HUES48 (cell line): ENCODE measurements around the gene SLC22A4.

ENCODE experiments used
- H3K27ac ChIP-seq: one replicate; pipeline ENCODE4 v1.7.0; 2013; ENCODE audit warnings: low read depth, low read length, inconsistent platforms
- H3K27me3 ChIP-seq: 2 replicates; pipeline ENCODE4 v1.6.1; 2013; ENCODE audit warnings: mild to moderate bottlenecking, low read length; ENCODE audit not compliant: control insufficient read depth, insufficient read depth
- H3K36me3 ChIP-seq: 2 replicates; pipeline ENCODE4 v1.6.1; 2013; ENCODE audit warnings: low read length; ENCODE audit not compliant: control insufficient read depth, insufficient read depth
- H3K4me1 ChIP-seq: 2 replicates; pipeline ENCODE4 v1.6.1; 2013; ENCODE audit warnings: mild to moderate bottlenecking, low read length; ENCODE audit not compliant: control insufficient read depth, insufficient read depth
- H3K4me3 ChIP-seq: 2 replicates; pipeline ENCODE4 v1.5.1; 2013; ENCODE audit warnings: mild to moderate bottlenecking, low read depth, low read length
- H3K9ac ChIP-seq: 2 replicates; pipeline ENCODE4 v1.6.1; 2013; ENCODE audit warnings: mild to moderate bottlenecking, low read depth, low read length, moderate library complexity
- H3K9me3 ChIP-seq: 2 replicates; pipeline ENCODE4 v1.6.1; 2013; ENCODE audit warnings: low read length; ENCODE audit not compliant: control insufficient read depth, insufficient read depth

Gene SLC22A4

DNA sequence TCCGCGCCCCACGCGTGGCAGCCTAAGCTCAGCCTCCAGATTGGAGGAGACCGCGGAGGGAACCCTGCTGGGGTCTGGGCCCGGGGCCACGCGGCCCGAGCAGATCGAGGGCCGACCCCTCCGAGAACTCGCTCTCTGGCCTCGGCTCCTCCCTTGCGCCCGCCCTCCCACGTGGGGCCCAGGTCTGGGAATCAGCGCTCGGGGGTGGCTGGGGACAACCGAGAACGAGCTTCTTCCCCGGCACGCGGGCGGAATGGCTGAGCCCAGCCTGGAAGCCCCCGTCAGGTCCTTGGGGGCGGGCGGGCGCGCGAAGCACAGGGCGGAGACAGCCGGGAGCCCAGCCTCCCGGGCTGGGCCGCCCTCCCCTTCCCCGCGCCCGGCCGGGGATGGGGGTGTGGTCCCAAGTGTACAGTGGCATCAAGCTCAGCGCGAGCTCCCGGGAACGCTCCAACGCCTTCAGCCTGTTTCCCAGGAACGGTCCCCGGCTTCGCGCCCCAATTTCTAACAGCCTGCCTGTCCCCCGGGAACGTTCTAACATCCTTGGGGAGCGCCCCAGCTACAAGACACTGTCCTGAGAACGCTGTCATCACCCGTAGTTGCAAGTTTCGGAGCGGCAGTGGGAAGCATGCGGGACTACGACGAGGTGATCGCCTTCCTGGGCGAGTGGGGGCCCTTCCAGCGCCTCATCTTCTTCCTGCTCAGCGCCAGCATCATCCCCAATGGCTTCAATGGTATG lies at the start of gene SLC22A4:
TSS of gene SLC22A4 (plus strand) at position 403 of the 736 bp plus-strand sequence. CDS start at position 626, 223 bp downstream.
- H3K9me3 ChIP-seq: no peaks in the 10 kb centered on the region
- H3K4me1 ChIP-seq: peaks cover 16% of the 10 kb centered on the region
- peak within 1 kb of the TSS; percentile 78 for H3K9ac ChIP-seq
- H3K27ac ChIP-seq: peak within 1 kb of the TSS; percentile 80
- H3K27me3 ChIP-seq: peaks cover 26% of the 10 kb centered on the region
- peak within 1 kb of the TSS; percentile 59 for H3K4me3 ChIP-seq
- H3K36me3 ChIP-seq: no peaks in the 10 kb centered on the region

DNA sequence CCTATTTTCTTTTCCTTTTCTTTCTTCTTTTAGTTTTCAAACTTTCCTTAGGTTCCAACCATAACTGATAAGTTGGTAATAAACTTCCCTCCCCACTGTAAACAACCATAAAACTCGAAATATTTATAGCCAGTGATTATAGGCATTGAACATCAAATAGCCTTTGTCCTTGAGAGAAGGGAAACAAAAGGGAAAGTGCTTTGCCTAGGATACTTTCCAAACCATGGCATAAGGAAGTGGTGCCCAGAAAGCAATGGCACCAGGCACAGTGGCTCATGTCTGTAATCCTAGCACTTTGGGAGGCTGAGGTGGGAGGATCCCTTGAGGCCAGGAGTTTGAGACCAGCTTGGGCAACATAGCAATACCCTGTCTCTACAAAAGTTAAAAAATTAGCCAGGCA lies 48.6 kb upstream of the SLC22A4 start:
- no peak overlapping the region for H3K4me3 ChIP-seq
- no peak overlapping the region for H3K27ac ChIP-seq
- no peaks in the 10 kb centered on the region for H3K27me3 ChIP-seq
- H3K36me3 ChIP-seq: no peaks in the 10 kb centered on the region
- no peak overlapping the region for H3K9ac ChIP-seq
- H3K9me3 ChIP-seq: no peaks in the 10 kb centered on the region
- H3K4me1 ChIP-seq: 0 out of 2 replicates have a peak, but pooled peaks cover under 1% of the 10 kb centered on the region

DNA sequence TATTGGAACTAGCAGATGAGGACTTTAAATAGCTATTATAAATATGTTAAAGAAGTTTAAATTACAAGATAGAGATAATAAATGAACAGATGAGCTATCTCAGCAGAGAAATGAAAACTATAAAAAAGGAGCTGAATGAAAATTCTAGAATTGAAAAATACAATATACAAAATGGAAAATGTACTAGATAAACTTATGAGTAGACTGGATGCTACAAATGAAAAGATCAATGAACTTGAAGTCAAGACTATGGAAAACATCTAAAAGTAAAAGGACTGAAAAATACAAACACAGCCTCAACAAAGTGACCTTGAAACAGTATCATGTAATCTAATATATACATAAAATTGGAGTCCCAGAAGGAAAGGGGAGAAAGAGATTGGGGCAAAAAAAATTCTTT lies 47.4 kb upstream of the SLC22A4 start:
- H3K27ac ChIP-seq: no peak overlapping the region
- no peaks in the 10 kb centered on the region for H3K36me3 ChIP-seq
- H3K9ac ChIP-seq: no peak overlapping the region
- peaks cover 5% of the 10 kb centered on the region; the same call in 1 of the 2 replicates for H3K4me1 ChIP-seq
- H3K27me3 ChIP-seq: no peaks in the 10 kb centered on the region
- no peak overlapping the region for H3K4me3 ChIP-seq
- H3K9me3 ChIP-seq: no peaks in the 10 kb centered on the region

DNA sequence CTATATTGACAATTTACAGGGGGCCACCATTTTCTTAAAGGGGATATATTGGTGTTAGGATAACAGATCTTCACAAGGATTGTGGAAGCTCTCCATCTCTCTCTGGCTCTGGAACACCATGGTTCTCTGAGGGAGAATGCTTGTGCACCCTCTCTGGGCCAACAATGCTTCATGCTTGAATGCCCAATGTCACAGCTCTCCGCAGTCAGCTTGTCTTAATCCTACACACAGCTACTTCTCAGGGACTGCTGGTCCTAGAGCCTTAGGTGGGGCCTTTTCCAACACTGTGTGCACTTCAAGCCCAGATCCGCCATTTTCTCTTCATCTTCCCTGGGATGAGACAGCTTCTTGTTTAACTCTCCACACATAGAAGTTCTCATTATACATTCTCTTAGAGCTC lies 43.6 kb upstream of the SLC22A4 start:
- no peaks in the 10 kb centered on the region for H3K9me3 ChIP-seq
- no peak overlapping the region for H3K27ac ChIP-seq
- H3K27me3 ChIP-seq: no peaks in the 10 kb centered on the region
- no peak overlapping the region for H3K4me3 ChIP-seq
- no peaks in the 10 kb centered on the region for H3K36me3 ChIP-seq
- H3K9ac ChIP-seq: no peak overlapping the region
- peaks cover 5% of the 10 kb centered on the region; the same call in 1 of the 2 replicates for H3K4me1 ChIP-seq

DNA sequence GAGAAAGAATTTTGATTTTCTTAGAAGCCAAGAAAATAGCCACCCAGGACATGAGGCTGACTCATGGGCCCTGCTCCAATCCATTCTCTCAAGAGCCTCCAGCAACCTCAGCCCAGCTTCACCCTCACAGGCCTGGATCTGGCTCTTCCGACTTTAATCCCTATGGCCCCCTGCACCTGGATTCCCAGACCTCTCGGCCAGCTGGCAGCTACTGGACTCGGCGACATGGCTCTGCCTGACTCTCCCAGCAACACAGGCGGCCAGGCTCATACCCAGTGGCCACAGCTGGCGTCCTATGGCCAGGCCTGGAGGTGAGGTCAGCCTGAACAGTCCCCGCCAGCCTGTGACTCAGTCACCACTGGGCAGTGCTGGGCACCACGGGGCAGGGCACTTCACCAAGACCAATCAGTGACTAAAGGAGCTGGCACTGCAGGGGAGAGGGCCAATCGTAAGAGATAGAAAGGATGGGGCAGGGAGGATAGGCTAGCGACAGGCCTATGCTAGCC lies 42.9 kb upstream of the SLC22A4 start:
- Histone ChIP-seq H3K27me3 (peaks cover 5% of the 10 kb centered on the region; the same call in 1 of the 2 replicates), H3K9ac (no peak overlapping the region), H3K27ac (no peak overlapping the region)

DNA sequence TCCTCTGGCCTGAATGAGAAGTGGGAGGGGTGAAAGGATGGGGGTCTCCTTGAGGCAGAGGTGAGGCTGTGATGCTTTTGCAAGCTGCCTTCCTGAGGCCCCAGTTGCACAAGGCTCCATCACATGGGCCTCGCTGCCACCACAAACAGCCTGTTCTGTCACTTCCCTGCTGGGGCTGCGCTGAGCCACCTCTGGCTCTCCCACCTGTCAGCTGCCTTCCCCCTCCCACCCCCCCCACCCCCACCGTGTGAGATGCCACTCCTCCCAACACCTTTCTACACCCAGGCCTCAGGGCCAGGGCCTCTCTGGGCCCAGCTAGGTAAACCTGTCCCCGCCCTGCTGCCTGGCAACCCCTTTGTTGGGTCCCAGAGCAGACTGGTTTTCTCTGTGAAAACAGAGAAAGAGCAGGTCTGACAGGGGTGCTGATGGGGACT lies 41.2 kb upstream of the SLC22A4 start:
- peaks cover 10% of the 10 kb centered on the region for H3K4me1 ChIP-seq
- no peak overlapping the region for H3K9ac ChIP-seq
- H3K36me3 ChIP-seq: no peaks in the 10 kb centered on the region
- H3K9me3 ChIP-seq: no peaks in the 10 kb centered on the region
- H3K27ac ChIP-seq: no peak overlapping the region
- peaks cover 18% of the 10 kb centered on the region for H3K27me3 ChIP-seq
- H3K4me3 ChIP-seq: no peak overlapping the region

More for the DNA sequence above, 42.9 kb upstream of the SLC22A4 start:
- Histone ChIP-seq H3K4me1 (peaks cover 5% of the 10 kb centered on the region; the same call in 1 of the 2 replicates), H3K36me3 (no peaks in the 10 kb centered on the region), H3K4me3 (no peak overlapping the region), H3K9me3 (no peaks in the 10 kb centered on the region)

DNA sequence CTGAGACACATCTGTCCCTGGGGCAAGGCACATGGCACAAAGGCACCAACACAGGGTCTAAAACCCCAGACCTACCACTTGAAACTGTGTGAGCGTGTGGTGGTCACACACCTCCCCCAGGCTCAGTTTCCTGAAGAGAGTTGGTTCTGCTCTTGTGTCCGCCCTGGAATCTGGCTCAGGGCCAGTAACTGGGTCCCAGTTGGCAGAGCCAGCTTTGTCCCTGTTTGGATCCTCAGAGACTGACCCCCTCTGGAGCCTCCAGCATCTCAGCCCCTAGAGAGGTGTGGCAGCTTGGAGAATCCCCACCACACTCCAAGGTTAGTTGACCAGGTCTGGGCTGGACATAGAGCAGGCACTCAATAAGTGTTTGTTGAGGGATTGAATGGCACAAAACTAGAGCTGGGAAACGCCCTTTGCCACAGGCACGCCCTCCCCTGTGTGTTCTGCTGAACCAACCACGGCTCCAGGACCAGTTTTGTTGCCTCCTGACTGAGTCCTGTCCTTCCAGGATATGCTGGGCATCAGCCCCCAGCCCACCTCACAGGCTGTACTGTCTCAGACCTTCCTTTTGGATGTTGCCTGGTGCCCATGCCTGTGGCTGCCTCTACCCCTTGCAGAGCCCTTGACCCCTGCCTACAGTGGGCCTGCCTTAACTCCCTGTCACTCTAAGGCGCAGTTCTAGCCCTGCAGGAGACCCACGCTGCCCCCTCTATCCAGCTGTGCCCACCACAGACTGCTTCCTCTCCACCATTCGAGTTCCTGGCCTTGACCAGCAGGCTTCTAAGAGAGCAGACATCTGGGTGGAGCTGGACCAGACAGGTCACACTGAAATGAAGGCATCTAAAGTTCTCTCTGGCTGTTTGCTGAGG lies 40.5 kb upstream of the SLC22A4 start:
- Histone ChIP-seq H3K9me3 (no peaks in the 10 kb centered on the region), H3K36me3 (no peaks in the 10 kb centered on the region), H3K27ac (no peak overlapping the region), H3K4me3 (no peak overlapping the region), H3K9ac (no peak overlapping the region), H3K27me3 (peaks cover 24% of the 10 kb centered on the region), H3K4me1 (peaks cover 16% of the 10 kb centered on the region)

DNA sequence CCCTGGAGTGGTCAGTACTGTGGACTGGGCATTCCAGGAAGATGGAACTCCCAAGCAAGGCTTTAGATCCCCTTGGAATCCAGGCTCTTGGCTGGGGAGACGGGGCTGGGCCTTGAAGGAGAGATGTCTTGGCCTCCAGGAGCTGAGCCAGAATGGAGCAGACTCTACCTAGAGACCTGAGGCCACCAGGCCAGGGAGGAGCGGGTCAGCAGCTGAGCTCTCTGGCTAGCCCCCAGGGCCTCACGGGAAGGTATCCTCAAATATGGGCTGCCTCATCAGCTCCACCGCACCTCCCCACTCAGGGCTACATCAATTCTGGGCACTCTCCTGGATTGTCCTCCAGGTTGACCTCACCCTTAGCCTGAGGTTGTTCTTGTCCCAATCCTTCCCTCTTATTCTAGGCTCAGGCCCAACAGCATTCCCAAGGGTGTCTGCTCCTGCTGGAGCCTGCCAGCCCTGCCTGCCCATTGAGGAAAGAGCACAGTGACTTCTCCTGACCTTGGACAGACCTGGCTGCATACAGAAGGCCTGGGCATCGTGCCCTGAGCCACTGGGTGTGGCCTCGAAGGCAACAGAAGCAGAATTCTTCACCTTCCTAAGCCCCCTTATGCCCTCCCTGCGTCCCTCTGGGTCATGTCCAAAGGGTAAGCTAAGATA lies 39.7 kb upstream of the SLC22A4 start:
- Histone ChIP-seq H3K9me3 (no peaks in the 10 kb centered on the region), H3K27me3 (peaks cover 24% of the 10 kb centered on the region), H3K4me1 (peaks cover 16% of the 10 kb centered on the region), H3K27ac (no peak overlapping the region), H3K36me3 (no peaks in the 10 kb centered on the region), H3K9ac (no peak overlapping the region), H3K4me3 (no peak overlapping the region)

DNA sequence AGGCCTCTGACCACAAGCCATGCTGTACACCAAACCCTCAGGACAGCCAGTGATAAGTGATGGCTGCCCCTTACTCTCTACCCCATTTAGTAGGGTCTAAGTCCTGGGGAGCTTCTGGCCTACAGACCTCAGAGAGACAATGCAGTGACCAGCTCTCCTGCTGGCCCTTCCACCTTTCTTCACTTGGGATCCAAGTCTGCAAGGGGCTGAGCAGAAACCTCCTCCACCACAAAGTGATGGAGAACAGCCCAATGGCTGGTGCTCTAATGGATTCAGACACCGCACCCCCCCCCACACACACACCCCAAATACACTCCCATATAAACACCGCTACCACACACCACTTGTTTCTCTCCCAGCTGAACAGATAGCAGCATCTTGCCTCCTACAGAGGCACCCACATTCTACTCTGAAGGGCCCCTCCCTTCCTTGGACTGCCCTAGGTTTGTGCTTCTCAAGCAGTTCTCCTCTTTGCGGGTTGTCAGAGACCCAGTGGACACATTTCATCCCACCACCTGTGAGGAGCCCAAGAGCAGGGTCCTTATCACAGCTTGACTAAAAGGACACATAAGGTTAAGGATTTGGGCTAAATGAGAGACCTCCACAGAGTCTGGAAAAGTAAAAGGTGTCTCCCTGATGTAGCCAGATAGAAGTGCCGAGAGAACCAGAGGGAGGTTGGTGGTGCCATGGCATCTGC lies 38.0 kb upstream of the SLC22A4 start:
- Histone ChIP-seq H3K36me3 (no peaks in the 10 kb centered on the region), H3K9me3 (no peaks in the 10 kb centered on the region), H3K4me3 (no peak overlapping the region), H3K27ac (no peak overlapping the region), H3K27me3 (peaks cover 24% of the 10 kb centered on the region), H3K4me1 (peaks cover 16% of the 10 kb centered on the region), H3K9ac (no peak overlapping the region)

DNA sequence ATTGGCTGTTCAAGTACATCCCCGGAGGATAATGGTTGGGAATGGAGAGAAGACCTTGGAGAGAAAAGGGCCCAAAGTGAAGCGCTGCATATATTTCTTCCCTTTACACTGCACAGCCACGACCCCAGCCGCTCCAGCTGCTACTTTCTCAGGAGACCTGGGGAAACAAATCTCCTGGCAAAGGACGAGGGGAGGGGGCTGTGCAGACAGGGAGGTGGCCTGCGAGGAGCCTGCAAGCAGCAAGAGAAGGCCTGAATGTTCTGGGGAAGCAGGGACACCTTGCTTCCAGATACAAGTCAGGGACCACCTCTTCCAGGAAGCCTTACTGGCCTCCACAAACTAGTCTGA lies 37.4 kb upstream of the SLC22A4 start:
- Histone ChIP-seq H3K27ac (no peak overlapping the region), H3K36me3 (no peaks in the 10 kb centered on the region), H3K9ac (0 out of 2 replicates have a peak overlapping the region, but pooled peaks have one; percentile 3), H3K4me1 (peaks cover 16% of the 10 kb centered on the region), H3K9me3 (no peaks in the 10 kb centered on the region), H3K27me3 (peaks cover 24% of the 10 kb centered on the region), H3K4me3 (peak overlapping the region; percentile 64)
